Measurements from ENCODE around the gene TP53RK.

Gene TP53RK

GRCh38 chr20:46699651-46700359, 10.6 kb upstream of the TP53RK start:
- DNase-seq (ENCODE audit: low spot score) (no peak), ATAC-seq (ENCODE audit: low read depth) (peak; percentile 69)
- TF ChIP-seq CTCF (IDR thresholded peaks at IDR 0.05; ENCODE audit: poor library complexity, severe bottlenecking): peak; percentile 99

GRCh38 chr20:46698788-46699187, 9.5 kb upstream of the TP53RK start:
- no peaks in the 10 kb centered on the region for H3K36me3 ChIP-seq (ENCODE audit: low read depth)
- ATAC-seq (ENCODE audit: low read depth): peak; percentile 38; the same call in 2 of the 3 replicates
- no peak for DNase-seq (ENCODE audit: low spot score)
- H3K27me3 ChIP-seq (ENCODE audit: insufficient read depth, poor library complexity, severe bottlenecking): no peaks in the 10 kb centered on the region
- H3K4me3 ChIP-seq (ENCODE audit: severe bottlenecking): no peak overlapping the region
- TF ChIP-seq CTCF (IDR thresholded peaks at IDR 0.05; ENCODE audit: poor library complexity, severe bottlenecking): no peak
- no peak overlapping the region for H3K27ac ChIP-seq (ENCODE audit: poor library complexity, severe bottlenecking)
- peaks cover 6% of the 10 kb centered on the region for H3K4me1 ChIP-seq (ENCODE audit: insufficient read depth, poor library complexity, severe bottlenecking)
- no peaks in the 10 kb centered on the region for H3K9me3 ChIP-seq (ENCODE audit: severe bottlenecking)

More at GRCh38 chr20:46699651-46700359, 10.6 kb upstream of the TP53RK start:
- no peak overlapping the region for H3K27ac ChIP-seq (ENCODE audit: poor library complexity, severe bottlenecking)
- H3K4me1 ChIP-seq (ENCODE audit: insufficient read depth, poor library complexity, severe bottlenecking): peaks cover 6% of the 10 kb centered on the region
- H3K27me3 ChIP-seq (ENCODE audit: insufficient read depth, poor library complexity, severe bottlenecking): no peaks in the 10 kb centered on the region
- no peak overlapping the region for H3K4me3 ChIP-seq (ENCODE audit: severe bottlenecking)
- no peaks in the 10 kb centered on the region for H3K9me3 ChIP-seq (ENCODE audit: severe bottlenecking)
- no peaks in the 10 kb centered on the region for H3K36me3 ChIP-seq (ENCODE audit: low read depth)

- TF ChIP-seq CTCF (IDR thresholded peaks at IDR 0.05; ENCODE audit: poor library complexity, severe bottlenecking): no peak
- Histone ChIP-seq H3K4me1 (ENCODE audit: insufficient read depth, poor library complexity, severe bottlenecking) (no peaks in the 10 kb centered on the region), H3K4me3 (ENCODE audit: severe bottlenecking) (no peak overlapping the region), H3K27me3 (ENCODE audit: insufficient read depth, poor library complexity, severe bottlenecking) (no peaks in the 10 kb centered on the region), H3K27ac (ENCODE audit: poor library complexity, severe bottlenecking) (no peak overlapping the region), H3K9me3 (ENCODE audit: severe bottlenecking) (no peaks in the 10 kb centered on the region), H3K36me3 (ENCODE audit: low read depth) (no peaks in the 10 kb centered on the region)
- ATAC-seq (ENCODE audit: low read depth) (no peak), DNase-seq (ENCODE audit: low spot score) (no peak)
Observed at GRCh38 chr20:46696791-46697279, 7.6 kb upstream of the TP53RK start.

- DNase-seq (ENCODE audit: low spot score) (no peak), ATAC-seq (ENCODE audit: low read depth) (no peak)
- Histone ChIP-seq H3K4me3 (ENCODE audit: severe bottlenecking) (no peak overlapping the region), H3K36me3 (ENCODE audit: low read depth) (no peaks in the 10 kb centered on the region), H3K27me3 (ENCODE audit: insufficient read depth, poor library complexity, severe bottlenecking) (no peaks in the 10 kb centered on the region), H3K9me3 (ENCODE audit: severe bottlenecking) (no peaks in the 10 kb centered on the region), H3K27ac (ENCODE audit: poor library complexity, severe bottlenecking) (no peak overlapping the region), H3K4me1 (ENCODE audit: insufficient read depth, poor library complexity, severe bottlenecking) (no peaks in the 10 kb centered on the region)
- TF ChIP-seq CTCF (IDR thresholded peaks at IDR 0.05; ENCODE audit: poor library complexity, severe bottlenecking): no peak
Observed at GRCh38 chr20:46695892-46696291, 6.6 kb upstream of the TP53RK start.

GRCh38 chr20:46694484-46694883, 5.2 kb upstream of the TP53RK start:
- no peak for TF ChIP-seq CTCF (IDR thresholded peaks at IDR 0.05; ENCODE audit: poor library complexity, severe bottlenecking)
- ATAC-seq (ENCODE audit: low read depth) (no peak), DNase-seq (ENCODE audit: low spot score) (no peak)
- H3K27me3 ChIP-seq (ENCODE audit: insufficient read depth, poor library complexity, severe bottlenecking): no peaks in the 10 kb centered on the region
- H3K36me3 ChIP-seq (ENCODE audit: low read depth): no peaks in the 10 kb centered on the region
- peaks cover 5% of the 10 kb centered on the region for H3K4me1 ChIP-seq (ENCODE audit: insufficient read depth, poor library complexity, severe bottlenecking)
- no peak overlapping the region for H3K4me3 ChIP-seq (ENCODE audit: severe bottlenecking)
- no peaks in the 10 kb centered on the region for H3K9me3 ChIP-seq (ENCODE audit: severe bottlenecking)
- no peak overlapping the region for H3K27ac ChIP-seq (ENCODE audit: poor library complexity, severe bottlenecking)

Measured in RWPE2 (cell line).